NCI-H2107 treated with DMSO at 0.1 percent for 48 hours (cell line): Measurements from ENCODE around the gene PPP1R2.
"Not testable (repeated sequence)": the region's sequence is repeated elsewhere in the genome, so short reads cannot be mapped to it uniquely, and the experiment has no call there.

Experiments
- DNase-seq: peaks from one replicate; lab custom pipeline; 2025; ENCODE audit not compliant: unreplicated experiment; lab: John Stamatoyannopoulos, UW

The PPP1R2 gene

DNA sequence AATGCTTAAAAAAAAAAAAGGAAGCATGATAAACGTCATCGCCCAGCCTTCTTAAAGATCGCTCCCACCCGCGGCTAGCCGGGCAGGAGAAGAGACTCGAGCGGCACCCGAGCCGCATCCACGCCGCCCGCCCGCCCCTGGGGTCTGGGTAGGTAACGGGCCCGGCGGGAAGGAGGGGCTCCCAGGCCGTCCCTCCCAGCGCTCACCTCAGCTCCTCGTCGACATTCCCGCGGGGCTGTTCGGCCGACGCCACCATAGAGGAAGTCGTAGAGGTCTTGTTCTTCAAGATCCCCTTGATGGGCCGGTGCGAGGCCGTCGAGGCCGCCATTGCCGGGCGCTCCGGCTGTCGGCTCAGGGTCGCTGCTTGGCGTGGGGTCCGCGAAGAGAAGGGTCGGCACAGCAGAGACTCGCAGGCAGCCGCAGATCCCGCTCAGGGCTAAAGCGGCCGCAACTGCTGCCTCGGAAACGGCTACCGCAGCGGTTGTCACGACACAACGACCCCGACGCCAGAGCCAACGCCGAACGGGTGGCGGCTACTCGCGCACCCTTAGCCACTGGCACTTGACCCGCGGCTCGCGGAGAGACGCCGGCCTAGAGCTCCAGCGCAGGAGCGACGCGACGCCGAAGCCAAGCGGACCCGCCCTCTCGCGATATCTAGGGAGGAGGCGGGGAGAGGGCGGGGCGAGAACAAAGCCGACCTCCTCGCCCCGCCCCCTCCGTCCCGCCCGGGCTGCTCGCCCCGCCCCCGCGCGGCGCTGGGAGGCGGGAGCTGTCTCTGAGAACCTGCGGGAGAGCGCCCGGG lies at the start of gene PPP1R2:
Gene PPP1R2, minus strand, starts transcription at position 628 of the 802 bp plus-strand sequence. Its CDS starts 300 bp downstream, at position 328.
- DNase-seq: peak; percentile 97

DNA sequence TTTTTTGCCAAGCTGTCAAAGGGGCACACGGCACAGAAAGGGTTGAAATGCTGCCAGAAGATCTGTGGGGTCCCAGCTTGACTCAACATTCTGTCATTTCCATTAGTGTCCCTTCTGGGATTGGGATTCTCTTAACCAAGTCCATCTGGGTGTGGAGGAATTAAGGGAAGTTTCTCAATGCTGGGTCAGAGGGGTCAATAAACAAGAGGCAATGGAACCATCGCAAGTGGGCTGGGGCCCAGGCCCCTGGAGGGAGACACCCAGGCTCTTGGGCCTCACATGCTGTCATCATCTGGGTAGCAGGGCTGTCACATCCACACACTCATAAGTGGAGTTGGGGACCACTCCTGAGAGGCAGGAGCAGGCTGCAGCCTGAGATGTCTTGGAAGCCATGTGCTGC lies 48.7 kb upstream of the PPP1R2 start:
- no peak for DNase-seq

DNA sequence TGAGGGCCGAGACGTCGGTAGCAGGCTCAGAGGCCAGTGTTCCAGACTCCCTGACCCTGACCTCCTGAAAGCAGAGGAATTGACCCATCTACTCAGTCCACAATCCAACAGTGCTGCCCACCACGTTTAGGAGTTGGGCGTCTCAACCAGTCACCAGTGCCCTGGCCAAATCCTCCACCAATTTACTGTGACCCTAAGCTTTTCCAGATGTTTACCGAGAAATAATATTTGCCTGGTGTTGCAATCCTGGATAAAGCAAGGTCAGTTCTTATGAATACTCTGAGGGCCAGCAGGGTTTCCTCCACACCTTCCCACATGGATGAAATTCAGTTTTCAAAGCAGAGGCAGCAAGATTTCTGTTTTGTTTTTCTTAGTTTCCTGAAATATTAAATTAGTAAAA lies 48.1 kb upstream of the PPP1R2 start:
- no peak for DNase-seq

DNA sequence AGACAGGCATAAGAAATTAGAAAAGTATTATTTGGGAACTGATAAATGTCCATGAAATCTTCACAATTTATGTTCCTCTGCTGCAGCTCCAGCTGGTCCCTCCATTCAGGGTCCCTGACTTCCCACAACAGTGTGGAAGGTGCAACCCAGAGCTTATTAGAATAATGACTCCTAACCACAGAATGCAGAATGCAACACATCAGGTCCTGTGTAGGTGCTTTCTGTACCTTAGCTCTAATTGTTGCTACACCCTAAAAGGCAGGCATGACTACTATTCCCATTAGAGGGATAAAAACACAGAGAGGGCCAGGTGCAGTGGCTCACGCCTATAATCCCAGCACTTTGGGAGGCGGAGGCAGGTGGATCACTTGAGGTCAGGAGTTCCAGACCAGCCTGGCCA lies 47.3 kb upstream of the PPP1R2 start:
- DNase-seq: not testable (repeated sequence)

DNA sequence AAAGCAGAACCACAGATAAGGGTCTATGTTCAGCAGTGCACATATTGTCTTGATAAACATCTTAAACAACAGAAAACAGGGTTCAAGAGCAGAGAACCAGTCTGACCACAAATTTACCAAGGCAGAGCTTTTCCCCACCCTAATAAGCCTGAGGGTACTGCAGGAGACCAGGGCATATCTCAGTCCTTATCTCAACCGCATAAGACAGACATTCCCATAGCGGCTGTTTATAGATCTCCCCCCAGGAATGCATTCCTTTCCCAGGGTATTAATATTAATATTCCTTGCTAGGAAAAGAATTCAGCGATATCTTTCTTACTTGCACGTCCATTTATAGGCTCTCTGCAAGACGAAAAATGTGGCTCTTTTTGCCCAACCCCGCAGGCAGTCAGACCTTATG lies 46.7 kb upstream of the PPP1R2 start:
- not testable (repeated sequence) for DNase-seq

DNA sequence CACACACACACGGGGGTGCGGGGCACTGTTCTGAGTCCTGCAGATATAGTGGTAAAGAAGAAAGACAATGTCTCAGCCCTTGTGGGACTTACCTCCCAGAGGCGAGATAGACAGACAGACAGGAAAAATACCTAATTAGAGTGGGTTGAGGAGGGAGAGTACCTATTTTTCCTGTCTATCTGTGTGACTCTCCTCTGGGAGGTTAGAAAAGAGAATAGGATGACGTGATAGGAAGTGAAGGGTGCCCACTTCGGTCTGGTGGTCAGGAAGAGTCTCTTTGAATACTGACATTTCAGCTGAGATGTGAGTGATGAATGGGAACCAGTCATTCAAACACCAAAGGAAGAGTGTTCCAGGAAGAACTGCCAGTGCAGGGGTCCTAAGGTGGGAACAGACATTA lies 44.7 kb upstream of the PPP1R2 start:
- no peak for DNase-seq

DNA sequence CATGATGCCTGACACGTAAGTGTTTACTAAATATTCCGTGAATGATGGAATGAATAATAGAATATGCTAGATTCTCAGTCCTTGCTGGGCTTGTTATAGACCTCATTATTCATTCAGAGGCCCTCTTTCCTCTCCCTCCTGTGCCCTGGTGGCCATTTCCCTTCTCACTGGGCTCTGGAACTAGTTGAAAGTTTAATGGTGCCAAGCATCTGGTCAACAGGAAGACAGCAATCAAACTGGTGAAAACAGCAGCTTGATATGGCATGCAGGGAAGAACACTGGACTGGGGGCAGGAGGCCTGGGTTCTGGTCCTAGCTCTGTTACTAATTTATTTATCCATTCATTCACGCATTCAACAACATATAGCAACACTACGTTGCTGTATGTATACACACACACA lies 44.3 kb upstream of the PPP1R2 start:
- DNase-seq: no peak

DNA sequence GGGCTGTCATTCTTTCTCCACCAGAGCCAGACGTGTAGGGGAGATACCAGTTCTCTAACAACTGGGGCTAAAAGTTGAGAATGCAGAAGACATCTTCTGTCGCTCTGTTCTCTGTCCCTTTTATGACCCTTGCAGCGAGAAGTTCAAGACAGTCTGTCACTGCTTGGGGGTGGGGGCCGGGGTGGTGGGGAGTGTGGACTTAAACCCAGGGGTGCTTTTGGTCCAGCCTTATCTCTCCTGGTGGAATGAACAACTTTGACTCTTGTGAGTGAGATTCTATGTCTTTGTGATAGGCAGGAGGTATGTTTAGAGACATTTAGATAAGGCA lies 41.4 kb upstream of the PPP1R2 start:
- no peak for DNase-seq

DNA sequence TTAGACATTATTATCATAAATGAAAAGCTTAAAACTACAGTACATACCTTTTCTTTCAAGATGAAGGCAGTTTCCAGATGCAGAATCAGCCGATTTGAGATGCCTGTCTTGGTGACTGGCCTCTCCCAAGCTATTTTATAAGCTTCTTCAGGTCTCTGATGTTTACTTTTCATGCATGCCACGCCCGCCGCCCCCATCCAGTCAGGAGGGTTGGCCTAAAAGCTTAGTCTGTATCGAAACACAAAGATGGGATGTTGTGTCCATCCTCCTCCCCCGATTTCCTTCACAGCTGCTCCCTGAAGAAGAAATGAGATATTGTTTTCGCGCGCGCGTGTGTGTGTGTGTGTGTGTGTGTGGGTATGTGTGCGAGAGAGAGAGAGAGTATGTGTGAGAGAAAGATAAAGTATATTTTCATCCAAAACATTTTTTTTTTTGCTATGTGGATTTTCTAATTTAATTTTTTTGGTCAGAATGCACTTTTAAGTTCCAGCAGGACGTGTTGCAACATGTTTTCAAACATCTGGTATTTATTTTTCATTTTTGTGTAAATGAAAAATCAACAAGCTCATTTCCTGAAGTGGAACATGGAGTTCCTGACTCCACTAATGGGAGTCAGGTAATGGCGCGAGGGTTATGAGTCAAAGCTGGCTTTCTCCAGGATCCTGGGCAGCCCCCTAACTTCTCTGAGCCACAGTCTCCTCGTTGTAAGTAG lies 40.9 kb upstream of the PPP1R2 start, which contains the start of gene APOD:
Gene APOD, minus strand, starts transcription at position 110 of the 712 bp plus-strand sequence. CDS start 4,479 bp downstream, outside the sequence.
- no peak for DNase-seq

DNA sequence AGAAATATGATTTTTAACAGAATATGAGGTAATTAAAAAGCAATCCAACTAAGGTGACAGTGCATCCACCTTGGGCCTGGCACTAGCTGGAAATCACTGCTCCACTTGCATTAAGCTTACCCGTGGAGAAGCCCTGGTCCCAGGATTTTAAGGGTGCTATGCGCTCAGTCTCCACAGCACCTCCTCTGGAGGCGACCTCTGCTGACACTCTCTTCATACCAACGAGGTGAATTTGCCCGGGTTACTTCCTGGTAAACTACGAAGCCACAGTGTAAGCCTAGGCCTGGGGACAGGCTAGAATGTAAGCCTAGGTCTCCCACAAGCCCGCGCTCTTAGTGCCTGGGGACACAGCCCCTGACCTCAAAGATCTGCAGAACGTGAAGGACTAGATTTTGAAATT lies 39.8 kb upstream of the PPP1R2 start:
- DNase-seq: no peak

DNA sequence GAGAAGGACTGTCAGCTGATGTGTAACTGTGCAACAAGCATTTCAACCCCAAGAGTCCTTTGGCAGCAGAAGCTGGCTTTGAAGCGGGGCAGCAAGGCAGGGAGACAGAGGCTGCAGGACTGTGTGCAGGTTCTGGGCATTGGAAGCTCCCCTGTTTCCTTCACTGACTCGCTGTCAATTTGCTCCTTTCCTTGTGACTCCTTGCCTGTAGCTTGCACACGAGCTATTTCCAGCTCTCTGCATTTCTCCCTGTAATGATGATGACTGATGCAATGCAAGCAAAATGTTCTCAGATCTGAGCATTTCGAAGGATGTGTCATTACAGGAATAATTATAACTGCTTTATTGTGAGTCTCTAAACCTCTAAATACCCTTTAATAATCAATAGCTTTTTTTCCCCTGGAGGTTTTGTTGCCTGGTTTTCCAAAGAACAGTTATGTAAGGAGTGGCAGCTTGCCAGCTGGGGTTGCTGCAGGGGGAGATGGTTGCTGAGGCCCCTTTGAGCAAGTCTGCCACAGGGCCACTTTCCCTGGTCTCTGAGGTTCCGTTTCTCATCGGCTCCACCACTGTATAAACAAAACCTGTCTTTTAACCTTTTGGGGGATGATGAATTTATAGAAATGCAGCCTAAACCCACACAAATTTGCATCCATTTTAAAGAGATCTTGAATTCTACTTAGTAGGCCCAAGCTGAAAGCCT lies 37.8 kb upstream of the PPP1R2 start:
- DNase-seq: no peak

DNA sequence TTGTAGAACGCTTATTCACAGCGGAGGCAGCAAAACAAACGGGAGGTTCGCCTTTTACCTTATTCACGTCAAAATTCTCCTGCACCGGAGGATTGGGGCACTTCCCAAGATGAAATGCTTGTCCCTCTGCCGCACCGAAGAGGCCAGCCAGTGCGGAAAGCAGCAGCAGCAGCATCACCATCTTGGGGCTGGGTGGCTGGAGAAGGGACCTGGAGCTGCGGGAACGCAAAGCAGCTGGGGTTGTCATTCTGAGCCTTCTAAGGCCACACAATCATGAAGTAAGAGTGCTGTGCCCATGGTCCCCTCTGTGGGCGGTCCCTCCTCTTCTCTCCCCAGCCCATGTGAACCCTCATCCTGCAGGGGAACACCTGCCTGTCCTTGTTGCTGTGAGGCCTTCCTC lies 36.2 kb upstream of the PPP1R2 start:
- no peak for DNase-seq

DNA sequence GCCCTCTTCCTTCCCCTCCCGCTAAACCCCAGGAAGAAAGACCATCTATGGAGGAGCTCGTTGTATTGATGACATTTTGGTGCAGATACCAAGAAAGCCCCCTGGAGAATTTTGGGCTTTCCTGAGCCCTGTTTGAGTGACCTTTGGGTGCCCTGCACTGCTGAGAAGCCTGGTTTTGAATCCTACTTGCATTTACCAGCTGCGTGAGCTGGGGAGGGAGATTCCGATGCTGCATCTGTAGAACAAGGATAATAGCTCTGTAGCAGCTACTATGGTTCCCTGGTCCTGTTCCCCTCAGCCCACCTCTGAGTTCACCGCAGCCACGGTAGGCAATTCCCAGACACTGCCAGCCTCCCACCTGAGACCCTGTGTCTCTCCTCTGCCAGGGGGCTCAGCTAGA lies 35.4 kb upstream of the PPP1R2 start:
- DNase-seq: no peak

DNA sequence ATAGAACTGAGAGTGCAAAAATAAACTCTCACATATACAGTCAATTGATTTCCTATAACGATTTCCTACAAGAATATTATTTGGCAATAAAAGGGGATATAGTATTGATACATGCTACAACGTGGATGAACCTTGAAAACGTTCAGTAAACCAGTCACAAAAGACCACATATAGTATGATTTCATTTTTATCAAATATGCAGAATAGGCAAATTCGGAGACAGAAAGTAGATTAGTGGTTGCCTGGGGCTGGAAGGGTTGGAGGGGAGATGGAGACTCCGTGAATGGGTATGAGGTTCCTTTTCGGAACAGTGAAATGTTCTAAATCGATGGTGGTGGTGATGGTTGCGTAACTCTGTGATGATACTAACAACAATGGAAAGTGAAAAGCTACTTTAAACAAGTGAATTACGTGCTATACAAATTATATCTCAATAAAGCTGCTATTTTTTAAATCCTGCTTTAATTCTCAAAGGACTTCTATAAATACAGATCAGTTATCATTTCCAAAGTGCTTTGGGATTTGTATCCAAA lies 34.6 kb upstream of the PPP1R2 start:
- DNase-seq: no peak

DNA sequence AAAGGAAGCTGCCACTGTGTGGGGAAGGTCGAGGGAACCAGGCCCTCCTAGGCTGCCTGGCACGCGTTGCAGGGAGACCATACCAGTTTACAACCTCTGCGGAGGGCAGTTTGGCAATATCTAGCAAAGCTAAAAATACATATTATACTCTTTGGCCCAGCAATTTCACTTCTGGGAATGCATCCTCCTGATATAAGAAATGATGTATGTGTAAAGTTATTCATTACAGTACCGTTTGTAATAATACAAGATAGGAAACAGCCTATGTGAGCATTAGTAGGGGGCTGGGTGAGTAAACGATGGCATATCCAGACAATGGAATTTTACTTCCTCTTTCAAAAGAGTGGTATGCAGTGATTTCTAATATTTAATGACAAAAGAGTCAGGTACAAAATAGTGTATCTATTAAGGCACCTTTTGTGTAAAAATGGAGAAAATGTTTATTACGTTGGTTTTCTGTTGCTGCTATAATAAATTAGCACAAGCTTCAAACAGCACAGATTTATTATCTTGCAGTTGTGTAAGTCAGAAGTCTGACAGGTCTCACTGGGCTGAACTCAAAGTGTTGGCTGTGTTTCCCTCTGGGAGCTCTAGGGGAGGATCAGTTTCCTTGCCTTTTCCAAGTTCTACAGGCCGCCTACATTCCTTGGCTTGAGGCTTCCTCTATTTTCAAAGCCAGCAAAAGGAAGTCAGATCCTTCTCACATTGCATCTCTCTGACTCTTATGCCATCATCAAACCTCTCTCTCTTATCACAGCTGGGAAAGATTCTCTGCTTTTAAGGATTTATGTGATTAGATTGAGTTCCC lies 31.6 kb upstream of the PPP1R2 start:
- no peak for DNase-seq

DNA sequence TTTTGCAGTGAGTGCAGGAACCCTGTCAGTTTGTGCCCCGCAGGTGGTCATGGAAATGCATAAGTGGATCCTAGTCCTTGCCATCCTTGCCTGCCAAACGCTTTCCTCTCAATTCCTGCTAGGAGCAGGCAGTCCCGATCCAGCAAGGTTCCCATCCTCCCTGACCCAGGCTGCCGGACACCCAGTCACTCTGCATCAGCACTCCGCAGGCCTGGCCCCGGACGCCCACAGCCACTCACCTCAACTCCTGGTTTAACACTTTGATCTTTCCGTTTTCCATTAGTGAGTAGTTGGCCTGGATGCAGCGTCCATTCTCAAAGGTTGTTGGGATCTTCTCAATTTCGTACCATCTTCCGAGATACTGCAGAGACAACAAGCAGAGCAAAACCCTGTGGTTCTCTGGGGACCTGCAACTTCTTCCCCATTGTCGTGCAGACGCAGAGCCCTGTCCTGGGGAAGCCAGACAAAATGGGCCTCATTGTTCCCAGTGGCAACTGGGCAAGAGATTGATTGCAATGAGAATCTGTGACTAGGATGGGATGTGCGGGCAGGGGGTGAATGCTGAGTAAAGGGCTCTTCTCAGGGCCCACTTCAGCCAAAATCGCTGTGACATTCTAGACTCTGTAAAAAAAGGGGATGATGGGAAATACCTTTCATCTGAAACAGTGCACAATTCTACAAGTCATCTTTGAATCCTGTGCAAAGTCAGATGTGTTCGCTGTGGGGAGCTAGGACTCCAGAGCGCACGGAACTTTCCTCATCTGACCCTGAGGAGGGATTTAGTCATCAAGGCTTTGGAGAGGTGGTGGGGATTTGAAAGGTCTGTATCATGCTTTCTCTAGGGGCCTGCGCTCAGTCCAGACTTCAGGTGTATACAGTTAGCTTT lies 30.7 kb upstream of the PPP1R2 start:
- no peak for DNase-seq

DNA sequence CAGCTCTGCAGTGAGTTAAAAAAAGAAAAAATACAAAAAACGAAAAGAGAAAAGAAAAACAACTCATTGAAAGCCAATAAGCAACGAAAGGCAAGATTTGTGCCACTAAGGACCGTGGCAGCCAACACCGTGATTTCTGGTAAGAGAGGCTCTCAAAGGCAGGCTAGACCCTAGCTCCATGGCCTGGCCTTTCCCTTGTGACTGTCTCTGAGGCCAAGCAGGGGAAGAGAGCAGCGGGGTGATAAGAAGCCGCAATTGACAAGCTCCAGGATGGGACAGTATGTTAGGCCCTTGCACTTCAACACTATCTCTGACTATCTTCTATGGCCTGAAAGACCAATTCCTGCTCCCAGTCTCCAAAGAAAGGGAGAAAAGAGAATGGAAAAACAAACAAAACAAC lies 28.2 kb upstream of the PPP1R2 start:
- no peak for DNase-seq

DNA sequence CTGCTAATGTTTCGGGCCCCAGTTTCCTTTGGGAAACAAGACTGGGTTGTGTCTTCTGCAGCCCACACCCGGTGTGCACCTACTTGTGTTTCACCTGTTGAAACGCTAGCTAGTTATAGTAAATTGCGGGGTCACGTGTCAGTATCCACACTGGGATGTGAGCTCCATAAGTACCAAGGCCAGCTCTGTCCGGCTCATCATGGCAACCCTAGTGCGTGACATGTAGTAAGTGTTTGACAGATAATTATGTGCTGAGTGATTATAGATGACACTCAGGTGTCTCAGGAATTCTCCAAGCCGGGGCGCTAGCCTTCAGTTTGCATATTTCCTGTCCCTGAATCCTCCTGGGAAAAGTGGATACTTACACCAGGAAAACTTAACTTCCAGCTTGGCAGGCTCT lies 27.8 kb upstream of the PPP1R2 start:
- no peak for DNase-seq

DNA sequence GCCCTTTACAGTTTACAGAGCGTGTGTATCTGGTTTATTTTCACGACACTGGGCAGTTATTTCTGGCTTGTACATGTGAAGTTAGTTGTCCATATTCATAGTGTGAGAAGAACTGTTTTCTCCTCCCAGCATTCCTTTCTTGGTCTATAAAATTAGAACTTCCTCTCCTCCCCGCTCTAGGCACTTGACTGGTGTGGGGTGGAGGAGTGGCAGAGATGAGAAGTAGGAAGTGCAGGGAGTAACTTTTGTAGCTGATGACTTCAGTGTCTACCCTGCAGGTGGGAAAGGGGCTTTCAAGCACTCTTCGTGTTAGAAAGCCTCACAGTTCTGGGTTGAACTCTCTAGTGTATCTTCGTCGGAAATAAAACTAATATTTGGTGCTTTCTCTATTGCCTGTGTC lies 27.2 kb upstream of the PPP1R2 start:
- no peak for DNase-seq

DNA sequence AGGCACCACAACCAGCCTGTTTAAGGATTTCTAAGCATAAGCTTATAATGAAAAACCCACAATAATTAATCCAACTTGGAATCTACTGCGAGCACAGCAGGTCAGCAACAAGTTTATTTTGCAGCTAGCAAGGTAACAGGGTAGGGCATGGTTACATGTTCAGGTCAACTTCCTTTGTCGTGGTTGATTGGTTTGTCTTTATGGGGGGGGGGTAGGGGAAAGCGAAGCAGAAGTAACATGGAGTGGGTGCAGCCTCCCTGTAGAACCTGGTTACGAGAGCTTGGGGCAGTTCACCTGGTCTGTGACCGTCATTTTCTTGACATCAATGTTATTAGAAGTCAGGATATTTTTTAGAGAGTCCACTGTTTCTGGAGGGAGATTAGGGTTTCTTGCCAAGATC lies 25.5 kb upstream of the PPP1R2 start:
- no peak for DNase-seq
